AG08396 (cell line): ENCODE data around the gene CNTNAP5.

Experiments used
- DNase-seq: peaks from one replicate; pipeline ENCODE4 v3.0.0; 2012; ENCODE audit warnings: low spot score, mixed read lengths

The CNTNAP5 gene

DNA sequence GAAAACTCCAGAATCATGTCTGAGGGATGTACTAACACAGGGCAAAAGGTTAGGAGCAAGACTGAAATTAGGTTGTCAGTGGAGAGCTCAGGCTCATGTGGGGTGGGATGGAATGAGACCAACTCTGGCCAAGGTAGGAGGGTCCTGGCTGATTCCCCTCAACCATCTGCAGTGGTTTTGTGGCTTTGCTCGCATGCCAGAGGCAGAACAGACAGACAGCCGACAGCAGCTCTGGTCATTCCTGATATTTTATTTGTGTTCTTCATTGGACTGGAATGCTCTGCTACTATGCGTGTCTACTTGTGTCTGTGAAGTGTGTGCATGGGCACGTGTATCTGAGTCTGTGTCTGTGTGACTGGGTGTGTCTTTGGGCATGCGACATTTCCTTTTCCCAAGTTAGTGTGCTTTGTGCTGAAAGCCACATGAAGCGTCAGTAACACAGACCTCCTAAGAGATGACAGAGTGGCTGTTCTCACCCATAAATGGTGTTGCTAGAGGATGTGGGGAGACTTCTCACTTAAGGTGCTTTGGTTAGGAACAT lies 239.5 kb downstream of the CNTNAP5 start:
- no peak for DNase-seq

DNA sequence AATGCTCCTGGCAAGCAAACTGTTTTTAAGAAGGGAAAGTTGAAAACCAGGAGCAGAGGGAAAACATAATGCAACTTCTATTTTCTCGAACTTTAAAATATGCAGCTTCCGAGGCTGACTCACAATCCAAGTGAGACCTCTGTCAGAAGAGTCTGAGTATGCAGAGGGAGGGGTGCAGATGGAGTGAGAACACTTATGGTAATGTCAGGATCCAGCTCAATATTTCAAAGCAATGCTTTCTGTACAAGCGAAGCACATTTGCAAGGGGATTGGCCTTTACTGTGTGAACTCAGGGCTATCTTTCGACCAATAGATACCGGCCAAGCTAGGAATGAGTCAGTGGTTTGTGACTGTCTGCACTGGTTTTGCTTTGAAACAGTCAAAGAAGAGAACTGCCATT lies 242.7 kb downstream of the CNTNAP5 start:
- DNase-seq = no peak

DNA sequence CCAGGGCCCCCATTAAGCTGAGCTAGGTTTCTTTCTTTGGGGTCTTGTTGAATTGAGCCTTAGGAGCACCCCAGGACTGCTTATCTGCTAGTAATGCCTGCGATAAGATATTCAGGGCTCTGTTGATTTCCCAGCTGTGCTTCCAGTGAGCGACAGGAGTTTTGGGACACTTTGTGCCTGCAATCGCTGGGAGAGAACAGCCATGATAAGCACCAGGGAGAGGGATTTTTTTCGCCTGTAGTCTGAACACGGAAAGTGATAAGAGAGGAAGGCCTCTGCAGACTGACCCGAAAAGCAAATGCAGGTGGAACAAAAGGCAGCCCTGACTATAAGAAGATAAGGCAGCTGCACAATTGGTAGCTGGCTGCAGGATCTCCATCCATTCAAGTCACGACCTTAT lies 244.3 kb downstream of the CNTNAP5 start:
- no peak for DNase-seq

- no peak for DNase-seq
These were observed 247.3 kb downstream of the CNTNAP5 start for GRCh38 chr2:124272261-124272841.

DNA sequence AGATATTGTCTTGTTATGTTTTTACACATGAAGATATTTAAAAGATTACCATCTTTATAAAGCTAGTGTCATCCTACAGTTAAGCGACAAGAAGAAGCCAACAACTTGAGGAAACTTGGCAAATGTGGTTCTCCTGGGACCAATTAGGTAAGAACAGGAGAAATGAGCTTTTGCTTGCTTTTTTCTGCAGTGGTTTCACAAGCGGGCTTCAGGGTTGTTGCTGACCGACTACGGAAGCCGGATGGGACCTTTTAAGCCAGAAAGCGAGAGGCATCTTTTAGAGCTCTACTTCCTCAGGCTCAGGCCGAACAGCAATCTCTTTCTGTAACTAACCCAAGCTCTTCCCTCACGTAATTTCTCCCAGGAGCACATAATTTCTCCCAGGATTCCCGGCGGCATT lies 256.5 kb downstream of the CNTNAP5 start:
- DNase-seq = no peak

GRCh38 chr2:124283096-124283495 lies 258.0 kb downstream of the CNTNAP5 start:
- DNase-seq = no peak

DNA sequence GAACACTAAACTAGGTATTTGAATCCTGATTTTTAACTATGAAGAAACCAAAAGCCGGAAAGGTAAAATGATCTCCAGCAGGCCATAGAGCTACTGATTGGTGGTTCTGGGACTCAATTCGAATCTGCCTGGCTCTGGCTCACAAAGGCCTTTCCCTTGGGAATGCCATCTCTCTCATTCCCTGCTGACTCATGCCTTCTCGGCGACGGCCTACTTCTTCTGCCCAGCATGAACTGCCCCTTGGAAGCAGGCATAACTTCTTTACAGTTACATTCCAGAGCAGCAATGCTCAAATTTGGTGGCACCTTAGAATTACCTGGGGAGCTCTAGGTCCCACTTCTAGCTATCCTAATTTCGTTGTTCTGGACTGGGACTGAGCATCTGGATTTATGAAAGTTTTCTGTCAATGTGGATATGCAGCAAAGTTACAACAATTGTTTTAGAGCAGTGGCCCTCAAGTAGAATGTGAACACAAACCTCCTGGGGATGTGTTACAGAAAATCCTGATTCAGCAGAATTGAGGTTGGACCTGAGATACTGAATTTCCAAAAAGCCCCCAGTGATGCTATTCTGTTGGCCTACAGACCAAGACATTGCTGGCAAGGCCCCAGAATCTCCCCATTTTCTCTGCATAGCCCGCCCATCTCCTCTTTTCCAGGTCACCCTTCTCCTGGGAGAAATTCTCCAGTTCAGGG lies 261.1 kb downstream of the CNTNAP5 start:
- no peak for DNase-seq

- DNase-seq = no peak
These were observed 264.0 kb downstream of the CNTNAP5 start for GRCh38 chr2:124289060-124289459.

DNA sequence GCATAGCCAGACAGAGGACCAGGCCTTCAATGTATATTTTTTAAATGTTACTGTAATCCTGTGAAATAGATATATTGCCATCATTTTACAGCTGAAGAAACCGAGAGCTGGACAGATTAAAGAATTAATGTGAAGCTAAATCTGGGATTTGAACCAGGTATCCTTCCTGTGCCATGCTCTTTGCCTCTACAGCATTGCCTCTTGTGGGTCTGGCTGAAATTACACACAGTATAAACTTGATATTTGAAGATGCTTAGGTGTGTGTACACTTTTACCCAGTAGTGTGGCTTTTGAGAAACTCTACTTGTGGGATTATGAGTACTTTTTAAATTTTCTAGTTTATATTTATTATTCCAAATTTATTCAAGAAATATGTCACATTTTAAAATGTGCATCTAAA lies 264.5 kb downstream of the CNTNAP5 start:
- no peak for DNase-seq

GRCh38 chr2:124296470-124296869 lies 271.4 kb downstream of the CNTNAP5 start:
- DNase-seq = no peak

DNA sequence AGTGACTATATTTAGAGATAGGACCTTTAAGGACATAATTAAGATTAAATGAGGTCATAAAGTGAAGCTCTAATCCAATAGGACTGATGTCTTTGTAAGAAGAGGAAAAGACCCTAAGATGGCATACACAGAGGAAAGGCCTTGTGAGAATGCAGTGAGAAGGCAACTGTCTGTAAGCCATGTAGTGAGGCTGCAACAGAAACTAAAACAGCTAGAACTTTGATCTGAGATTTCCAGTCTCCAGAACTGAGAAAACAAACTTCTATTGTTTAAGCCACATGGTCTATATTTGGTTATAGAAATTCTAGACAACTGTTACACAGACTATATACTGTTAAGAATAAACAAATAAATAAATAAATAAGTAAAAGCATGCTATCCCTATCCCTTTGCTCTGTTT lies 276.8 kb downstream of the CNTNAP5 start:
- DNase-seq = no peak

DNA sequence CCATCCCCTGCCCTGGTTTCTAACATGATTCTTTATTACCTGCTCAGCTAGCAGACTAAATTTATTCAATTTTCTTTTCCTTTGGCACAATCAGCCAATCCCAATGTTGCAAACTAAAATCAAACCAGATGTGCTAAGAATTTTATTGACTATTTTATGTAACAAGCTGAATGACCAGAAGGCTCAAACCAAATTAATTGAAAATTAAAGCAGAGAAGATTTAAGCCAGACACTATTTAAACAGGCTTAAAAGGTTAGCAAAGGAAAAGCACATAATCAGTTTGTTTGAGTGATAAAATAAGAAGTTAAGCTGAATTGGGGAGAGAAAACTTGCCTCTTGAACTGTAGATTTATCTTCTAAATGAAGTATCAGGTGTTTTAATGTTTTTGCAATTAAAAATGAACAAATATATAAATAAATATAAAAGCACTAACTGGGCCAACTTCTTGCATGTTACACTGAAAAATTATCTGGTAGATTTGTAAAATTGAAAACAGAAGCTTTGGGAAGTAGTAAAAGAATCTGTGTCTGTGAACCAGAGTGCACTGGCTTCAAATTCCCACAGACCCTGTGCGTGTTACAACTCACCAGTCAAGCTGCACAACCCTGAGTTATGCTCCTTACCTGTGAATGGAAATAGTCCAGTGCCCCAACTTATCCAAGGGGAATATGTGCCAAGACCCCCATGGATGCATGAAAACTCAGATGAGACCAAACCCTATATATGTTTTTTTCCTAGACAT lies 283.4 kb downstream of the CNTNAP5 start:
- no peak for DNase-seq

DNA sequence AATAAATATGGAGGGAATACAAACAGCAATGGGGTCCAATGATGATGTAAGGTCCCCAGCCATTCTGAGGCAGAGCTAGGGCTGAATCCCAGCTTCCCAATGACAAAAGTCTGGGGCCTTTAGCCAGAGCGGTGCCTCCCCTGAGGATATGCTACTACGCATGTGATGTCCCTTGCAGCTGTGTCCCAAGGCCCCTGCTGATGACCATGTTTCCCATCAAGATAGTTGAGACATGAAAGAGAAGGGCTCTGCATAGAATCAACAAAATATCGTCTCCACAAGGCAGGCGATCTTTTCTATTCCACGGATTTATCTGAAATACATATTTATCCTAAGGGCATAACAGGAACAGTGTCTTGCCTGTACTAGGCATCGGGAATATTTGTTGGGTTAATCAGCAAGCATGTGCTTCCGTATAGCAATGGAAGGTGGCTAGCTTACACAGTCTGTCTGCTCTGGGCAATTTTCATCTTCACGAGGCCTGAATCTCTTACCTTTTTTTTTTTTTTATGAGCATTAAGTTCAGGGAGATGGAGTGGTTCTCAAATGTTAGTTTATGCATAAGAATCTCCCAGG lies 284.6 kb downstream of the CNTNAP5 start:
- no peak for DNase-seq

DNA sequence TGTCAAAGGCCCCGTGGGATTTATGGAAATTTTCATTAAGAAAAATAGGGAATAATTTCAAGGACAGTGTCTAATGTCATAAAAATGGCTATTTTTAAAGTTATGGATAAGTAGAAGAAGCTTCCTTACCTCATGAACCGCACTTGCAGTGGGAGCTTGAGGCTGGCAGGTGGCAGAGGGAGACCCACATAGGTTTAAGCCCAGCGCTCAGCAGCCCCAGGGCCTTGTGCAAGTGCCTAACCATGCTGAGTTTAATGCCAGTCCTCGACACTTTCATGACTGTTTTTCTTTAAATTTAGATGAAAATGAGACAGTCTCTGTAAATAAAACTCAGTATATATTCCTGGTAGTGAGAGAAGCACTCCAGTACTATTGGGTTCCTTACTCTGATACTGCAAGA lies 285.6 kb downstream of the CNTNAP5 start:
- no peak for DNase-seq

DNA sequence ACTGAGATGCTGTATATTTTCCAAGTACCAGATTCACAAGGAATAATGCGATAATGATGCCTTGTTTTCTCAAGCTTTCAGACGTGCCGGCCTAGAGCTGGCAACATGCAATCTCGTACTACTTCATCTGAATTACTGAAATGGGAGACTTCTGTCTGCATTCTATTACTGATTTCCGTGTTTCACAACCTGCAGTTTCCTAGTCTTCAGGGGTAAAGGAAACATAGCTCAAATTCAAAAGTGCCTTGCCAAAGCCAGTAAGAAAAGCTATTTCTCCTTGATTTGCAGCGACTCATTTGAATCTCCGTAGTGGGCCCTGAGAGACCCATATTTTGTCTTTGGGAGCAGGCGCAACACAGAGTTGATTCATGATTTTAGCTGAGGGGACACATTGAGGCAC lies 289.0 kb downstream of the CNTNAP5 start:
- no peak for DNase-seq

- DNase-seq = no peak
These were observed 290.3 kb downstream of the CNTNAP5 start for GRCh38 chr2:124315221-124315880.

GRCh38 chr2:124316133-124316532 lies 291.0 kb downstream of the CNTNAP5 start:
- no peak for DNase-seq

DNA sequence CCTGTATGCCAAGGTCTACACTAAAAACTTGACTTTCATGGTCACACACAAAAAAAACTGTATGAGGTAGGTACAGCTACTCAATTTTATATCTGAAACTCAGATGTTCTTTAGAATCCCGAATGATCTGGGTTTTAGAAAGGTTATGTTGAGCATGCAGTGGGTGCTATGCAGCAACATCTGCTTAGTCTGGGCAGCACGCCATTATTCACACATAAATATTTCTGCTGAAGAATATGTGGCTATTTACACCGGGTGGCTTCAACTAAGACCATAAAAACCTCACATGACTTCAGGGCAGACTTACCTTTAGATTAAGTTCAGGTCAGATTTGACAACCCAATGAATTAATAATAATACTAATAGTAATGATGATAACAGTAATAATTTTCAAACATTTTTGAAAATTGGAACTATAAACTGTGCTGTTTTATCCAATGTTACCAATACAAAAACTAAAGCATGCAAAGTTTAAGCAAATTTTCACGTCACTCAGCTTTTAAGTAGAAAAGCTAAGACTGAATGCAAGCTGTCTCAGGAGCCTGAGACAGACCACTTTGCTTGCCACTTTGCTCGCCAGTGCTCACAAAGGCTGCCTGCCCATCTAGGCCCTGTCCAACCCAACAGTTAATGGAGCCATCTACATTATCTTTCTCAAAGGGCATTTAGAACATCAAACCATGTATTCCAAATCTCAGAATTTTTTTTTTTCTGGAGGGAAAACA lies 292.0 kb downstream of the CNTNAP5 start:
- no peak for DNase-seq

GRCh38 chr2:124317628-124318027 lies 292.5 kb downstream of the CNTNAP5 start:
- no peak for DNase-seq

GRCh38 chr2:124318913-124319312 lies 293.8 kb downstream of the CNTNAP5 start:
- DNase-seq = no peak

- DNase-seq = no peak
These were observed 294.5 kb downstream of the CNTNAP5 start for GRCh38 chr2:124319577-124319976.
